ENCODE data around the gene PIMREG.

Gene PIMREG

GRCh38 chr17:6495450-6496115, 51.3 kb downstream of the PIMREG start:
- no peaks in the 10 kb centered on the region for H3K27me3 ChIP-seq (ENCODE audit: insufficient read depth, low read depth)
- H2AFZ ChIP-seq (ENCODE audit: low read depth) = no peak overlapping the region
- TF ChIP-seq, protein P1, sequence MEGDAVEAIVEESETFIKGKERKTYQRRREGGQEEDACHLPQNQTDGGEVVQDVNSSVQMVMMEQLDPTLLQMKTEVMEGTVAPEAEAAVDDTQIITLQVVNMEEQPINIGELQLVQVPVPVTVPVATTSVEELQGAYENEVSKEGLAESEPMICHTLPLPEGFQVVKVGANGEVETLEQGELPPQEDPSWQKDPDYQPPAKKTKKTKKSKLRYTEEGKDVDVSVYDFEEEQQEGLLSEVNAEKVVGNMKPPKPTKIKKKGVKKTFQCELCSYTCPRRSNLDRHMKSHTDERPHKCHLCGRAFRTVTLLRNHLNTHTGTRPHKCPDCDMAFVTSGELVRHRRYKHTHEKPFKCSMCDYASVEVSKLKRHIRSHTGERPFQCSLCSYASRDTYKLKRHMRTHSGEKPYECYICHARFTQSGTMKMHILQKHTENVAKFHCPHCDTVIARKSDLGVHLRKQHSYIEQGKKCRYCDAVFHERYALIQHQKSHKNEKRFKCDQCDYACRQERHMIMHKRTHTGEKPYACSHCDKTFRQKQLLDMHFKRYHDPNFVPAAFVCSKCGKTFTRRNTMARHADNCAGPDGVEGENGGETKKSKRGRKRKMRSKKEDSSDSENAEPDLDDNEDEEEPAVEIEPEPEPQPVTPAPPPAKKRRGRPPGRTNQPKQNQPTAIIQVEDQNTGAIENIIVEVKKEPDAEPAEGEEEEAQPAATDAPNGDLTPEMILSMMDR (conservative IDR thresholded peaks at IDR 0.05; ENCODE audit: low read depth, low read length) = no peak
- no peaks in the 10 kb centered on the region for H3K4me1 ChIP-seq (ENCODE audit: low read depth, poor library complexity, severe bottlenecking)
- no peaks in the 10 kb centered on the region for H4K20me1 ChIP-seq (ENCODE audit: insufficient read depth)
- no peak overlapping the region for H3K4me3 ChIP-seq (IDR thresholded peaks at IDR 0.05; ENCODE audit: insufficient read depth, low read depth, low read length)
- H3K27ac ChIP-seq = no peak overlapping the region
- H3K79me2 ChIP-seq (ENCODE audit: insufficient read depth, low read depth) = no peaks in the 10 kb centered on the region
- no peak overlapping the region for H3K9ac ChIP-seq
- no peaks in the 10 kb centered on the region for H3K36me3 ChIP-seq (ENCODE audit: insufficient read depth)
- no peak overlapping the region for H3K4me2 ChIP-seq

DNA sequence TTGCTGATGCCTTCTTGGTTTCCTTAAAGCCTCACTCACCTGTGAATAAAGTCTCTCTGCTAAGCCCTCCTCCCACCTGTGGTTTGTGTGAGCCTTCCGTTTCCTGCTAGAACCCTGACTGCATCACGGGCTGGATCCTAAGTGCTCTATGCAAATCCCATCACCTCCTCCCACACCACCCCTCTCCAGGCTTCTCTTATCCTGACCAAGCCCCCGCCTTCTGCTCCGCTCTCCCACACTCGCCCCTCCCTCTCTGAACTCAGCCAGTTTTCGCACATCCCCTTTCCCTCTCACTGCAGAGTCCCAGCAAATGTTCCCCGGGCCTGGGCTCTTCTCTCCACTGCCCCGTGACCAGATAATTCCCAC, 51.8 kb downstream of the PIMREG start:
- Histone ChIP-seq H3K27me3 (ENCODE audit: insufficient read depth, low read depth) (no peaks in the 10 kb centered on the region), H3K27ac (no peak overlapping the region), H3K36me3 (ENCODE audit: insufficient read depth) (no peaks in the 10 kb centered on the region), H3K4me3 (IDR thresholded peaks at IDR 0.05; ENCODE audit: insufficient read depth, low read depth, low read length) (no peak overlapping the region), H3K4me1 (ENCODE audit: low read depth, poor library complexity, severe bottlenecking) (no peaks in the 10 kb centered on the region), H4K20me1 (ENCODE audit: insufficient read depth) (no peaks in the 10 kb centered on the region), H3K79me2 (ENCODE audit: insufficient read depth, low read depth) (no peaks in the 10 kb centered on the region), H2AFZ (ENCODE audit: low read depth) (no peak overlapping the region), H3K9ac (no peak overlapping the region), H3K4me2 (no peak overlapping the region)
- TF ChIP-seq, protein P1 (conservative IDR thresholded peaks at IDR 0.05; ENCODE audit: low read depth, low read length) = no peak

GRCh38 chr17:6496640-6497441, 52.6 kb downstream of the PIMREG start:
- H3K4me3 ChIP-seq (IDR thresholded peaks at IDR 0.05; ENCODE audit: insufficient read depth, low read depth, low read length) = no peak overlapping the region
- no peak overlapping the region for H3K27ac ChIP-seq
- H3K79me2 ChIP-seq (ENCODE audit: insufficient read depth, low read depth) = no peaks in the 10 kb centered on the region
- H3K4me1 ChIP-seq (ENCODE audit: low read depth, poor library complexity, severe bottlenecking) = no peaks in the 10 kb centered on the region
- TF ChIP-seq, protein P1 (conservative IDR thresholded peaks at IDR 0.05; ENCODE audit: low read depth, low read length) = no peak
- H3K36me3 ChIP-seq (ENCODE audit: insufficient read depth) = no peaks in the 10 kb centered on the region
- no peaks in the 10 kb centered on the region for H4K20me1 ChIP-seq (ENCODE audit: insufficient read depth)
- no peak overlapping the region for H3K4me2 ChIP-seq
- no peaks in the 10 kb centered on the region for H3K27me3 ChIP-seq (ENCODE audit: insufficient read depth, low read depth)
- no peak overlapping the region for H3K9ac ChIP-seq
- H2AFZ ChIP-seq (ENCODE audit: low read depth) = no peak overlapping the region

GRCh38 chr17:6497496-6498221, 53.4 kb downstream of the PIMREG start:
- Histone ChIP-seq H4K20me1 (ENCODE audit: insufficient read depth) (no peaks in the 10 kb centered on the region), H3K79me2 (ENCODE audit: insufficient read depth, low read depth) (no peaks in the 10 kb centered on the region), H3K4me3 (IDR thresholded peaks at IDR 0.05; ENCODE audit: insufficient read depth, low read depth, low read length) (no peak overlapping the region), H3K27me3 (ENCODE audit: insufficient read depth, low read depth) (no peaks in the 10 kb centered on the region), H3K27ac (no peak overlapping the region), H3K36me3 (ENCODE audit: insufficient read depth) (no peaks in the 10 kb centered on the region), H2AFZ (ENCODE audit: low read depth) (no peak overlapping the region), H3K4me2 (no peak overlapping the region), H3K4me1 (ENCODE audit: low read depth, poor library complexity, severe bottlenecking) (no peaks in the 10 kb centered on the region), H3K9ac (no peak overlapping the region)
- TF ChIP-seq, protein P1 (conservative IDR thresholded peaks at IDR 0.05; ENCODE audit: low read depth, low read length) = no peak
